GM12878 (cell line): ENCODE data around the gene YAE1.

Source experiments
- ATF3 ChIP-seq: IDR thresholded peaks from 2 replicates; pipeline ENCODE4 v1.6.1; 2011; ENCODE audit warnings: low read depth, mild to moderate bottlenecking, low read length, moderate library complexity, borderline replicate concordance; ENCODE audit errors: extremely low read depth
- EGR1 ChIP-seq, 2 experiments: IDR thresholded peaks; 1 replicate in 1 of 2; 2 replicates in 1 of 2; pipeline ENCODE4 v1.6.1; 2011 to 2012; ENCODE audit warnings: low read depth in 2 of 2, low read length in 2 of 2, borderline replicate concordance in 1 of 2, mild to moderate bottlenecking in 1 of 2, moderate library complexity in 1 of 2
- EZH2 ChIP-seq: IDR thresholded peaks from 2 replicates; pipeline ENCODE4 v1.6.1; 2012; ENCODE audit warnings: low read depth, mild to moderate bottlenecking, control low read depth, inconsistent platforms, low read length, borderline replicate concordance; ENCODE audit not compliant: control insufficient read depth
- FOS ChIP-seq: IDR thresholded peaks from 3 replicates; pipeline ENCODE4 v1.6.1; 2011; ENCODE audit warnings: borderline replicate concordance; ENCODE audit not compliant: insufficient read length; ENCODE audit errors: extremely low read depth
- HDAC2 ChIP-seq: fragments of 200-600 bp; sonication (generic); IDR thresholded peaks from 2 replicates; pipeline ENCODE4 v1.6.1; 2017
- KDM1A ChIP-seq: fragments of 200-600 bp; sonication (generic); IDR thresholded peaks from 2 replicates; pipeline ENCODE4 v1.6.1; 2016; ENCODE audit warnings: borderline replicate concordance
- NFYB ChIP-seq: IDR thresholded peaks from 2 replicates; pipeline ENCODE4 v1.6.1; 2011; ENCODE audit warnings: low read depth, mild to moderate bottlenecking, low read length, improper control_type of control experiment, moderate library complexity; ENCODE audit not compliant: insufficient read depth
- POLR2A ChIP-seq: IDR thresholded peaks from 2 replicates; pipeline ENCODE4 v1.6.1; 2011; ENCODE audit warnings: low read depth, mild to moderate bottlenecking, low read length
- SUZ12 ChIP-seq: fragments of 200-600 bp; sonication (generic); IDR thresholded peaks from one replicate; pipeline ENCODE4 v1.6.1; 2018; ENCODE audit warnings: antibody characterized with exemption, mild to moderate bottlenecking; ENCODE audit not compliant: unreplicated experiment
- TCF7 ChIP-seq: IDR thresholded peaks from 2 replicates; pipeline ENCODE4 v1.6.1; 2014; ENCODE audit warnings: antibody characterized with exemption, borderline replicate concordance
- YBX1 ChIP-seq: fragments of 450-650 bp; IDR thresholded peaks from 2 replicates; pipeline ENCODE4 v1.6.1; 2016; ENCODE audit warnings: antibody characterized with exemption
- TF ChIP-seq, protein P1 (sequence below), 3 experiments: IDR thresholded peaks in 2 of 3; conservative IDR thresholded peaks in 1 of 3; 2 replicates each; pipeline ENCODE4 v1.5.1; 2011; ENCODE audit warnings: low read depth in 3 of 3, low read length in 3 of 3, mild to moderate bottlenecking in 3 of 3, control low read depth in 2 of 3, moderate library complexity in 2 of 3, inconsistent platforms in 1 of 3, mixed read lengths in 1 of 3; ENCODE audit not compliant: control insufficient read depth in 2 of 3, insufficient read depth in 1 of 3; ENCODE audit errors: extremely low read depth in 1 of 3
- TF ChIP-seq, protein P2 (sequence below): IDR thresholded peaks from 2 replicates; pipeline ENCODE4 v1.6.1; 2012; ENCODE audit warnings: improper control_type of control experiment, low read depth, low read length; ENCODE audit not compliant: insufficient replicate concordance
- TF ChIP-seq, protein P3 (sequence below): fragments of 450-650 bp; IDR thresholded peaks from 2 replicates; pipeline ENCODE4 v1.6.1; 2017; ENCODE audit warnings: mild to moderate bottlenecking, low read depth, inconsistent platforms; ENCODE audit not compliant: poor library complexity, severe bottlenecking

DNA sequence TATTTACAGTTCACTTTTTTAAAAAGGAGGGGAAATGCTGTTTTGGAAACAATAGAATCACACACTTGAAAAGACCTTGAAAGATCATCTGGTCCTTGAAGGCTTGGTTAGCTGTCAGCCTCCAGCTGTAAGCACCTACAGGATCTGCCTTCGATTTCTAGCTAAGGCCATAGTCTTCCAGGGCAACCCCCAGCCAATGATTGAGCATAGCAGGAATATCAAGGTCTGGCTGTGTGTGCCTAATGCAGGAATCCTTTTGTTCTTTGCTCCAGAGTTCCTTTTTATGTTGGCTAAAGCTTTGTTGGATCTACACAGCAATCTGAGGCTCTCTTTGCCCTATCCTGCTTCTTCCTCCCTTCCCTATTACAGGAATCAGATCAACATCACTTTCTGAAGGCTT, 5.2 kb upstream of the YAE1 start:
- TF ChIP-seq EZH2, result no peak
- TF ChIP-seq ATF3, result no peak
- TF ChIP-seq, protein P1, sequence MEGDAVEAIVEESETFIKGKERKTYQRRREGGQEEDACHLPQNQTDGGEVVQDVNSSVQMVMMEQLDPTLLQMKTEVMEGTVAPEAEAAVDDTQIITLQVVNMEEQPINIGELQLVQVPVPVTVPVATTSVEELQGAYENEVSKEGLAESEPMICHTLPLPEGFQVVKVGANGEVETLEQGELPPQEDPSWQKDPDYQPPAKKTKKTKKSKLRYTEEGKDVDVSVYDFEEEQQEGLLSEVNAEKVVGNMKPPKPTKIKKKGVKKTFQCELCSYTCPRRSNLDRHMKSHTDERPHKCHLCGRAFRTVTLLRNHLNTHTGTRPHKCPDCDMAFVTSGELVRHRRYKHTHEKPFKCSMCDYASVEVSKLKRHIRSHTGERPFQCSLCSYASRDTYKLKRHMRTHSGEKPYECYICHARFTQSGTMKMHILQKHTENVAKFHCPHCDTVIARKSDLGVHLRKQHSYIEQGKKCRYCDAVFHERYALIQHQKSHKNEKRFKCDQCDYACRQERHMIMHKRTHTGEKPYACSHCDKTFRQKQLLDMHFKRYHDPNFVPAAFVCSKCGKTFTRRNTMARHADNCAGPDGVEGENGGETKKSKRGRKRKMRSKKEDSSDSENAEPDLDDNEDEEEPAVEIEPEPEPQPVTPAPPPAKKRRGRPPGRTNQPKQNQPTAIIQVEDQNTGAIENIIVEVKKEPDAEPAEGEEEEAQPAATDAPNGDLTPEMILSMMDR (IDR thresholded peaks at IDR 0.05 in 2 of 3, conservative IDR thresholded peaks at IDR 0.05 in 1 of 3; ENCODE audit: control insufficient read depth in 2 of 3, extremely low read depth in 1 of 3, insufficient read depth in 1 of 3, low read depth in 3 of 3, low read length in 3 of 3), result no peak
- TF ChIP-seq NFYB, result no peak
- no peak for TF ChIP-seq POLR2A
- TF ChIP-seq HDAC2, result no peak
- TF ChIP-seq KDM1A, result no peak
- TF ChIP-seq SUZ12, result no peak
- TF ChIP-seq, protein P2, sequence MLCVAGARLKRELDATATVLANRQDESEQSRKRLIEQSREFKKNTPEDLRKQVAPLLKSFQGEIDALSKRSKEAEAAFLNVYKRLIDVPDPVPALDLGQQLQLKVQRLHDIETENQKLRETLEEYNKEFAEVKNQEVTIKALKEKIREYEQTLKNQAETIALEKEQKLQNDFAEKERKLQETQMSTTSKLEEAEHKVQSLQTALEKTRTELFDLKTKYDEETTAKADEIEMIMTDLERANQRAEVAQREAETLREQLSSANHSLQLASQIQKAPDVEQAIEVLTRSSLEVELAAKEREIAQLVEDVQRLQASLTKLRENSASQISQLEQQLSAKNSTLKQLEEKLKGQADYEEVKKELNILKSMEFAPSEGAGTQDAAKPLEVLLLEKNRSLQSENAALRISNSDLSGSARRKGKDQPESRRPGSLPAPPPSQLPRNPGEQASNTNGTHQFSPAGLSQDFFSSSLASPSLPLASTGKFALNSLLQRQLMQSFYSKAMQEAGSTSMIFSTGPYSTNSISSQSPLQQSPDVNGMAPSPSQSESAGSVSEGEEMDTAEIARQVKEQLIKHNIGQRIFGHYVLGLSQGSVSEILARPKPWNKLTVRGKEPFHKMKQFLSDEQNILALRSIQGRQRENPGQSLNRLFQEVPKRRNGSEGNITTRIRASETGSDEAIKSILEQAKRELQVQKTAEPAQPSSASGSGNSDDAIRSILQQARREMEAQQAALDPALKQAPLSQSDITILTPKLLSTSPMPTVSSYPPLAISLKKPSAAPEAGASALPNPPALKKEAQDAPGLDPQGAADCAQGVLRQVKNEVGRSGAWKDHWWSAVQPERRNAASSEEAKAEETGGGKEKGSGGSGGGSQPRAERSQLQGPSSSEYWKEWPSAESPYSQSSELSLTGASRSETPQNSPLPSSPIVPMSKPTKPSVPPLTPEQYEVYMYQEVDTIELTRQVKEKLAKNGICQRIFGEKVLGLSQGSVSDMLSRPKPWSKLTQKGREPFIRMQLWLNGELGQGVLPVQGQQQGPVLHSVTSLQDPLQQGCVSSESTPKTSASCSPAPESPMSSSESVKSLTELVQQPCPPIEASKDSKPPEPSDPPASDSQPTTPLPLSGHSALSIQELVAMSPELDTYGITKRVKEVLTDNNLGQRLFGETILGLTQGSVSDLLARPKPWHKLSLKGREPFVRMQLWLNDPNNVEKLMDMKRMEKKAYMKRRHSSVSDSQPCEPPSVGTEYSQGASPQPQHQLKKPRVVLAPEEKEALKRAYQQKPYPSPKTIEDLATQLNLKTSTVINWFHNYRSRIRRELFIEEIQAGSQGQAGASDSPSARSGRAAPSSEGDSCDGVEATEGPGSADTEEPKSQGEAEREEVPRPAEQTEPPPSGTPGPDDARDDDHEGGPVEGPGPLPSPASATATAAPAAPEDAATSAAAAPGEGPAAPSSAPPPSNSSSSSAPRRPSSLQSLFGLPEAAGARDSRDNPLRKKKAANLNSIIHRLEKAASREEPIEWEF, result no peak
- TF ChIP-seq TCF7, result no peak
- no peak for TF ChIP-seq FOS
- TF ChIP-seq, protein P3, sequence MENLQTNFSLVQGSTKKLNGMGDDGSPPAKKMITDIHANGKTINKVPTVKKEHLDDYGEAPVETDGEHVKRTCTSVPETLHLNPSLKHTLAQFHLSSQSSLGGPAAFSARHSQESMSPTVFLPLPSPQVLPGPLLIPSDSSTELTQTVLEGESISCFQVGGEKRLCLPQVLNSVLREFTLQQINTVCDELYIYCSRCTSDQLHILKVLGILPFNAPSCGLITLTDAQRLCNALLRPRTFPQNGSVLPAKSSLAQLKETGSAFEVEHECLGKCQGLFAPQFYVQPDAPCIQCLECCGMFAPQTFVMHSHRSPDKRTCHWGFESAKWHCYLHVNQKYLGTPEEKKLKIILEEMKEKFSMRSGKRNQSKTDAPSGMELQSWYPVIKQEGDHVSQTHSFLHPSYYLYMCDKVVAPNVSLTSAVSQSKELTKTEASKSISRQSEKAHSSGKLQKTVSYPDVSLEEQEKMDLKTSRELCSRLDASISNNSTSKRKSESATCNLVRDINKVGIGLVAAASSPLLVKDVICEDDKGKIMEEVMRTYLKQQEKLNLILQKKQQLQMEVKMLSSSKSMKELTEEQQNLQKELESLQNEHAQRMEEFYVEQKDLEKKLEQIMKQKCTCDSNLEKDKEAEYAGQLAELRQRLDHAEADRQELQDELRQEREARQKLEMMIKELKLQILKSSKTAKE, result no peak
- no peak for TF ChIP-seq YBX1
- no peak for TF ChIP-seq EGR1 (IDR thresholded peaks at IDR 0.05; ENCODE audit: borderline replicate concordance in 1 of 2, low read depth in 2 of 2, low read length in 2 of 2)
